Measurements from ENCODE around the gene TNNT2. TPM values are rescaled to one million over a fixed set of nuclear protein-coding genes. Genes with fewer than 3 reads are reported as not detected.

Gene TNNT2
- total RNA-seq, 1 donor = not detected

GRCh38 chr1:201419746-201420607, 42.5 kb upstream of the TNNT2 start:
- H3K79me2 ChIP-seq (ENCODE audit: insufficient read depth, low read length) = no peaks in the 10 kb centered on the region
- DNase-seq (ENCODE audit: insufficient read length, low spot score, missing footprints) = peak; percentile 58
- peaks cover 6% of the 10 kb centered on the region for H3K9me3 ChIP-seq (ENCODE audit: low read depth, low read length)
- H3K4me1 ChIP-seq (ENCODE audit: insufficient read depth, low read length) = no peaks in the 10 kb centered on the region
- no peak overlapping the region for H3K4me3 ChIP-seq (ENCODE audit: insufficient read depth, low read length)
- H3K27ac ChIP-seq (ENCODE audit: low read depth, low read length) = no peak overlapping the region
- no peak for TF ChIP-seq CTCF (IDR thresholded peaks at IDR 0.05; ENCODE audit: extremely low read depth, low read depth, low read length)
- H4K20me1 ChIP-seq (ENCODE audit: insufficient read depth, low read length) = no peaks in the 10 kb centered on the region
- H3K4me2 ChIP-seq (ENCODE audit: insufficient read depth, low read length) = no peak overlapping the region
- H3K36me3 ChIP-seq (ENCODE audit: insufficient read depth, low read length) = no peaks in the 10 kb centered on the region
- H3K27me3 ChIP-seq (ENCODE audit: insufficient read depth, low read length) = peaks cover 32% of the 10 kb centered on the region
- no peak overlapping the region for H2AFZ ChIP-seq (ENCODE audit: low read length)

GRCh38 chr1:201419256-201419655, 41.8 kb upstream of the TNNT2 start:
- Histone ChIP-seq H2AFZ (ENCODE audit: low read length) (no peak overlapping the region), H3K4me2 (ENCODE audit: insufficient read depth, low read length) (no peak overlapping the region), H3K27ac (ENCODE audit: low read depth, low read length) (no peak overlapping the region), H3K9me3 (ENCODE audit: low read depth, low read length) (peaks cover 6% of the 10 kb centered on the region), H3K4me3 (ENCODE audit: insufficient read depth, low read length) (no peak overlapping the region), H3K4me1 (ENCODE audit: insufficient read depth, low read length) (no peaks in the 10 kb centered on the region), H3K36me3 (ENCODE audit: insufficient read depth, low read length) (no peaks in the 10 kb centered on the region), H3K79me2 (ENCODE audit: insufficient read depth, low read length) (no peaks in the 10 kb centered on the region), H4K20me1 (ENCODE audit: insufficient read depth, low read length) (no peaks in the 10 kb centered on the region), H3K27me3 (ENCODE audit: insufficient read depth, low read length) (peaks cover 35% of the 10 kb centered on the region)
- DNase-seq (ENCODE audit: insufficient read length, low spot score, missing footprints) = no peak
- TF ChIP-seq CTCF (IDR thresholded peaks at IDR 0.05; ENCODE audit: extremely low read depth, low read depth, low read length) = no peak

- no peaks in the 10 kb centered on the region for H4K20me1 ChIP-seq (ENCODE audit: insufficient read depth, low read length)
- no peak overlapping the region for H2AFZ ChIP-seq (ENCODE audit: low read length)
- H3K27ac ChIP-seq (ENCODE audit: low read depth, low read length) = no peak overlapping the region
- no peaks in the 10 kb centered on the region for H3K79me2 ChIP-seq (ENCODE audit: insufficient read depth, low read length)
- H3K4me2 ChIP-seq (ENCODE audit: insufficient read depth, low read length) = no peak overlapping the region
- no peak overlapping the region for H3K4me3 ChIP-seq (ENCODE audit: insufficient read depth, low read length)
- no peaks in the 10 kb centered on the region for H3K36me3 ChIP-seq (ENCODE audit: insufficient read depth, low read length)
- no peaks in the 10 kb centered on the region for H3K4me1 ChIP-seq (ENCODE audit: insufficient read depth, low read length)
- H3K27me3 ChIP-seq (ENCODE audit: insufficient read depth, low read length) = peaks cover 35% of the 10 kb centered on the region
- no peak for TF ChIP-seq CTCF (IDR thresholded peaks at IDR 0.05; ENCODE audit: extremely low read depth, low read depth, low read length)
- no peak for DNase-seq (ENCODE audit: insufficient read length, low spot score, missing footprints)
- H3K9me3 ChIP-seq (ENCODE audit: low read depth, low read length) = peaks cover 6% of the 10 kb centered on the region
These were observed 41.0 kb upstream of the TNNT2 start for GRCh38 chr1:201418461-201418860.

- Histone ChIP-seq H3K36me3 (ENCODE audit: insufficient read depth, low read length) (no peaks in the 10 kb centered on the region), H3K4me3 (ENCODE audit: insufficient read depth, low read length) (no peak overlapping the region), H3K4me2 (ENCODE audit: insufficient read depth, low read length) (no peak overlapping the region), H3K9me3 (ENCODE audit: low read depth, low read length) (peaks cover 6% of the 10 kb centered on the region), H3K4me1 (ENCODE audit: insufficient read depth, low read length) (no peaks in the 10 kb centered on the region), H4K20me1 (ENCODE audit: insufficient read depth, low read length) (no peaks in the 10 kb centered on the region), H3K79me2 (ENCODE audit: insufficient read depth, low read length) (no peaks in the 10 kb centered on the region), H3K27ac (ENCODE audit: low read depth, low read length) (no peak overlapping the region), H2AFZ (ENCODE audit: low read length) (no peak overlapping the region), H3K27me3 (ENCODE audit: insufficient read depth, low read length) (peaks cover 62% of the 10 kb centered on the region)
- peak; percentile 18 for DNase-seq (ENCODE audit: insufficient read length, low spot score, missing footprints)
- TF ChIP-seq CTCF (IDR thresholded peaks at IDR 0.05; ENCODE audit: extremely low read depth, low read depth, low read length) = no peak
These were observed 36.7 kb upstream of the TNNT2 start for GRCh38 chr1:201414051-201414738.
